OCI-LY7 (cell line): ENCODE data around the gene RNF19B.

Experiments
- CTCF ChIP-seq: fragments of 200-600 bp; sonication (generic); conservative IDR thresholded peaks from 2 replicates; pipeline ENCODE4 v1.5.1; 2014; ENCODE audit warnings: mild to moderate bottlenecking, antibody characterized with exemption, low read length, moderate library complexity, mixed read lengths
- EZH2phosphoT487 ChIP-seq: fragments of 200-600 bp; sonication (generic); IDR thresholded peaks from 2 replicates; pipeline ENCODE4 v1.6.1; 2018; ENCODE audit warnings: low read depth, borderline replicate concordance, mild to moderate bottlenecking, mixed run types, antibody characterized with exemption, low read length, moderate library complexity, mixed read lengths

GRCh38 chr1:32892368-32893197 lies 72.0 kb downstream of the RNF19B start:
- TF ChIP-seq CTCF (peak; percentile 82), EZH2phosphoT487 (no peak)
